ENCODE results near the gene VEZF1.

- TF ChIP-seq, protein P1, sequence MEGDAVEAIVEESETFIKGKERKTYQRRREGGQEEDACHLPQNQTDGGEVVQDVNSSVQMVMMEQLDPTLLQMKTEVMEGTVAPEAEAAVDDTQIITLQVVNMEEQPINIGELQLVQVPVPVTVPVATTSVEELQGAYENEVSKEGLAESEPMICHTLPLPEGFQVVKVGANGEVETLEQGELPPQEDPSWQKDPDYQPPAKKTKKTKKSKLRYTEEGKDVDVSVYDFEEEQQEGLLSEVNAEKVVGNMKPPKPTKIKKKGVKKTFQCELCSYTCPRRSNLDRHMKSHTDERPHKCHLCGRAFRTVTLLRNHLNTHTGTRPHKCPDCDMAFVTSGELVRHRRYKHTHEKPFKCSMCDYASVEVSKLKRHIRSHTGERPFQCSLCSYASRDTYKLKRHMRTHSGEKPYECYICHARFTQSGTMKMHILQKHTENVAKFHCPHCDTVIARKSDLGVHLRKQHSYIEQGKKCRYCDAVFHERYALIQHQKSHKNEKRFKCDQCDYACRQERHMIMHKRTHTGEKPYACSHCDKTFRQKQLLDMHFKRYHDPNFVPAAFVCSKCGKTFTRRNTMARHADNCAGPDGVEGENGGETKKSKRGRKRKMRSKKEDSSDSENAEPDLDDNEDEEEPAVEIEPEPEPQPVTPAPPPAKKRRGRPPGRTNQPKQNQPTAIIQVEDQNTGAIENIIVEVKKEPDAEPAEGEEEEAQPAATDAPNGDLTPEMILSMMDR (IDR thresholded peaks at IDR 0.05; ENCODE audit: borderline replicate concordance, extremely low read depth, low read length, poor library complexity, severe bottlenecking), result no peak
- no peak for TF ChIP-seq EZH2 (IDR thresholded peaks at IDR 0.05; ENCODE audit: borderline replicate concordance, low read depth, low read length, severe bottlenecking)
These were observed 21.8 kb downstream of the VEZF1 start for GRCh38 chr17:57966246-57966645.
